ENCODE data around the gene NRARP. TPM values are rescaled to one million over a fixed set of nuclear protein-coding genes. Genes with fewer than 3 reads are reported as not detected.

The NRARP gene
- total RNA-seq, 1 donor: 0.09 TPM

DNA sequence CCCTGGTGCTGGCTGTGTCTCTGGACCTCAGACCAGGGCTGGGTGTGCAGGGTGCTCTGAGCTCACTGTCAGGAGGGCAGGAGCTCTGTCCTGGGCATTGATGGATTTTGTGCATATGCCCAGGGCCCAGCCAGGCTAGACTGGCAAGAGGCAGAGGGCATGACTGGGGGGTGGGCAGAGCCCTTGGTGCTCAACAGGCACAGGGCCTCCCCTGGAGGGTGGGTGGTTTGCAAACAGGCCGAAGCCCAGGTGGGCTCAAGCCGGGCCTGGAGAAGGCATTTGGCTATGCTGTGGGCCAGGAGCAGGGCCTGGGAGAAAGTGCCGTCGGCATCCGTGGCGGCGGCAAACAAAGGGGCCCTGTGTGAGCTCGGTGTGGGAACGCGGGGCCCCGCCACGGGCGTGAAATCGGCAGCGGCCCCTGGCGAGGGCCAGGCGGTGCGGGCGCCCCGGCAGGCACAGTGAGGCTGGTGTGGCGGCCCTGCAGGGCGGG lies 1.9 kb upstream of the NRARP start:
- no peak for TF ChIP-seq CTCF (IDR thresholded peaks at IDR 0.05; ENCODE audit: insufficient read depth, low read length)
- no peak for DNase-seq (ENCODE audit: low read depth)
- H3K4me3 ChIP-seq (ENCODE audit: low read depth, low read length): no peak overlapping the region

DNA sequence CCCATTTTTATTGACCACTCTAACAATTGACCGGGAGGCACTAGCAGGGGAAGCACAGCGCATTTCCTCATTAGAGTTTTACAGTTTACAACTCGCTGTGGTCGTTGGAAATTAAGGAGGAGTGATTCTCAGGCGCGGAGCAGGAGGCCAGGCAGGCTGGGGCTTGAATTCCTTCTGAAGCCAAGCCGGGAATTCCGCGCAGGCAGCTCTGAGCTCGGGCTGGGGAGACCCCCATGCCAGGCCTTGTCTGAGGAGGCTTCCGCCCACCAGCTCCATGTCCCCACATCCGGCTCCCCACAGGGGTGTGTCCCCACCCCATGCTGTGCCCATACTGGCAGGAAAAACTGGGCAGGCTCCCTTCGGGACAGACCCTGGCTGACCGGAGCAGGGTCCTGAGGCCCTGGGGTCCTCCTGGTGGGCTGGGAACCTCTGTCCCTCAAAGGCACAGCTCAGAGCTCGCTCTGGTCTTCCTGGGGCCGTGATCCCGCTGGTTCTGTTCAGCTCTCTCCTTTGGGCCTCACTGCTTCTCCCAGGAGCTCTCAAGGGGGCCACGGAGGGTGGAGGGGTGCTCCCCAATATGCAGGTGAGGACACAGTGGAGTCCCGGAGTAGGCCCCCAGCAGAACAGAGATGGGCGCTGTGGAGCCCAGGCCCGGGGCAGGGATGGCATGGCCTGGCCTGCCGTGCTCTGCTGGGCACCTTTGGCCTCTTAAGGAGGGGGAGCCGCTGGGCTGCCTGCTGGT lies 1.3 kb upstream of the NRARP start:
- no peak for TF ChIP-seq CTCF (IDR thresholded peaks at IDR 0.05; ENCODE audit: insufficient read depth, low read length)

DNA sequence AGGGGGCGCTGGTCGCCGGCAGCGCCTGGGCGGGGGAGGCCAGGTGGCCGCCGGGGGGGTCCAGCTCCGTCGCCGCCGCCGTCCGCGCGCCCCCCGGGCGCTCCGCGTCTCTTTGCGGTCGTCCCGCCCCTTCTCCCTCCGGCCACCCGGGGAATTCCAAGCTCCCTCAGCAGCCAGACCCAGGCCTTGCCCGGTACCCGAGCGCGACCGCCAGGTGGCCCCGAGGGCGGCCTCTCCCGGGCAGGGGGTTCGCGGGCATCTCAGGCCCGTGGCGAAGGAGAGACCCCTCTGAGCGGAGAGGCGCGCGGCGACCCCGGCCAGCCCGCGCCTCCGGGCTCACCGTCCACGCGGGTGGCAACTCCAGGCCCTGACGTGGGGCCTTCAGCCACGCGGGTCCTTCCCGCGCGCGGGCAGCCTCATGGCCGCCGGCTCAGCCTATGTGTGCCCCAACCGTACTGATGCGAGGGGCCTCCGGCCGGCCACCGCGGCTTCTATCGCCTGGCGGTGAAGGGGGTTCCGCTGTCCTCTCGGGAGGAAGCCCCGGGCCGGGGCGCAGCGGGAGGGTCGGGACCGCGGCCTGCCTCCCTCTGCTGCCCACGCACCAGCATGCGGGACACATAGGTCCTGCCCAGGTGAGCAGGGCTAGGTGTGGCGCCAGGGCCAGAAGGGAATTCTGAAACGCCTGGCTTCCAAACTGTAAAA lies 529 bp upstream of the NRARP start:
- TF ChIP-seq CTCF (IDR thresholded peaks at IDR 0.05; ENCODE audit: insufficient read depth, low read length): peak; percentile 61
- H3K4me3 ChIP-seq (ENCODE audit: low read depth, low read length): peak overlapping the region; percentile 56
- DNase-seq (ENCODE audit: low read depth): peak; percentile 38

More for the DNA sequence above, 1.3 kb upstream of the NRARP start:
- DNase-seq (ENCODE audit: low read depth): no peak
- H3K4me3 ChIP-seq (ENCODE audit: low read depth, low read length): no peak overlapping the region

- peak overlapping the region; percentile 44 for H3K4me3 ChIP-seq (ENCODE audit: low read depth, low read length)
- peak; percentile 25 for DNase-seq (ENCODE audit: low read depth)
- TF ChIP-seq CTCF (IDR thresholded peaks at IDR 0.05; ENCODE audit: insufficient read depth, low read length): no peak
Observed at GRCh38 chr9:137301081-137301947, 757 bp downstream of the NRARP start.

- no peak for DNase-seq (ENCODE audit: low read depth)
- TF ChIP-seq CTCF (IDR thresholded peaks at IDR 0.05; ENCODE audit: insufficient read depth, low read length): no peak
- H3K4me3 ChIP-seq (ENCODE audit: low read depth, low read length): peak overlapping the region; percentile 39
Observed at GRCh38 chr9:137300567-137301080, 1.4 kb downstream of the NRARP start.

- no peak overlapping the region for H3K4me3 ChIP-seq (ENCODE audit: low read depth, low read length)
- TF ChIP-seq CTCF (IDR thresholded peaks at IDR 0.05; ENCODE audit: insufficient read depth, low read length): no peak
- no peak for DNase-seq (ENCODE audit: low read depth)
Observed at GRCh38 chr9:137299938-137300337, 2.1 kb downstream of the NRARP start.

All from fibroblast of the aortic adventitia (primary cell).